Hepatocyte (in vitro differentiated cells): ENCODE results near the gene DIDO1.

ENCODE experiments used
- CTCF ChIP-seq: fragments of 200-600 bp; sonication (generic); IDR thresholded peaks from 2 replicates; pipeline ENCODE4 v1.5.1; 2016; ENCODE audit warnings: antibody characterized with exemption, mild to moderate bottlenecking; ENCODE audit not compliant: poor library complexity
- EZH2 ChIP-seq: fragments of 200-600 bp; sonication (generic); IDR thresholded peaks from 2 replicates; pipeline ENCODE4 v1.6.1; 2016; ENCODE audit warnings: antibody characterized with exemption, mild to moderate bottlenecking, borderline replicate concordance

- no peak for TF ChIP-seq EZH2
- TF ChIP-seq CTCF, result no peak
Observed at GRCh38 chr20:62962891-62963613, 36.7 kb upstream of the DIDO1 start.
